Activated CD4-positive, alpha-beta T cell treated with anti-CD3 and anti-CD28 coated beads for 1 hour (primary cell): Measurements from ENCODE around the gene HCRTR1.

Source experiments
- DNase-seq: peaks from one replicate; pipeline ENCODE4 v3.0.0-alpha.2; 2020

HCRTR1 gene

GRCh38 chr1:31652891-31653499 lies 35.5 kb downstream of the HCRTR1 start:
- no peak for DNase-seq

GRCh38 chr1:31653717-31654473 lies 36.4 kb downstream of the HCRTR1 start:
- no peak for DNase-seq

DNA sequence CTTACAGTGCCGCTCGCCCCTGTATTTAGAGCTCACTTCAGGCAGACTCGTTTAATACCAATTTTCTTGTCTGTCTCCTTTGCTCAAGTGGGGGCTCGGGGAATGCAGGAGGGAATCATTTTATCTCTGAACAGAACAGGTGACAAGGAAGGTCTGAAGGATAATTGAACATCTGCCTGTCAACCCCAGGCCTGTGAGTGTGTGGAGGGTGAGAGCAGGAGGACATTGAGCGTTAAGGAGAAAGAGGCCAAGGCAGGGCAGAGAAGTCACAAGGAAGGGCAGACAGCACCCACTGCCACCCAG lies 36.9 kb downstream of the HCRTR1 start:
- DNase-seq: no peak

DNA sequence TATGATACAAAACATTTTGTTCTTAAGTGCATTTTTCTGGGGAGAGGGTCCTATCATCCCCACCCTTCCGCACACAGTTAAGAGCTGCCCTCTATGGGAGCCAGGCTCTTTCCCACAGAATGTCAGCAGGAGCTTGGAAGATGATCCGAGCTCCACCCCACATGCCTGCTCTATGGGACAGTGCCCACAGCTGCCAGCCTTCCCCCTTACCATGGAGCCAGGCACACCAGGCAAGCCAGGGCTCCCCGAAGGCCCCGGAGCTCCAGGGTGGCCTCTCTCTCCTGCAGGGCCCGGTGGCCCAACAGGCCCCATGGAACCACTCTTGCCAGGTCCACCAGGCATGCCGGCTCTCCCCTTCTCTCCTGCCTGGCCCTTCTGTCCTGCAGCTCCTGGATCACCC lies 37.6 kb downstream of the HCRTR1 start:
- DNase-seq: no peak

DNA sequence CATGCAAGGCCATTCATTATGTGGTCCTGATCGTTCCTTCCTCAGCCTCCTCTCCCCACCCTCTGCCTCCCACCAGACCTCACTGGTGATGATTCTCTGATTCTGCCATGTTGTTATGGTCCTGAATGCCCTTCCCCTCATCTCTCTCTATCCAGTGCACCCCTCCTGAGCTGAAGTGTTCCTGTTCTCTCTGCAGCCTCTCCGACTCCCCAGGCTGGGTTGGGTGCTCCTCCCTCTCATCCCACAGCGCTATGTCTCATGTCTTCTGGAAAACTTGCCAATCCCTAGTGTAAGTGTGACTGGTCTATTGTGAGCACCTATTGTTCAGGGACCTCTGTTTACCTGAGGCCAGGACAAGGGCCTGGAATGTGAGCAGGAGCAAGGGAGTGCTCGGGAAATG lies 38.3 kb downstream of the HCRTR1 start:
- no peak for DNase-seq

GRCh38 chr1:31657020-31657804 lies 39.7 kb downstream of the HCRTR1 start:
- DNase-seq: no peak

GRCh38 chr1:31657972-31658510 lies 40.6 kb downstream of the HCRTR1 start:
- no peak for DNase-seq

DNA sequence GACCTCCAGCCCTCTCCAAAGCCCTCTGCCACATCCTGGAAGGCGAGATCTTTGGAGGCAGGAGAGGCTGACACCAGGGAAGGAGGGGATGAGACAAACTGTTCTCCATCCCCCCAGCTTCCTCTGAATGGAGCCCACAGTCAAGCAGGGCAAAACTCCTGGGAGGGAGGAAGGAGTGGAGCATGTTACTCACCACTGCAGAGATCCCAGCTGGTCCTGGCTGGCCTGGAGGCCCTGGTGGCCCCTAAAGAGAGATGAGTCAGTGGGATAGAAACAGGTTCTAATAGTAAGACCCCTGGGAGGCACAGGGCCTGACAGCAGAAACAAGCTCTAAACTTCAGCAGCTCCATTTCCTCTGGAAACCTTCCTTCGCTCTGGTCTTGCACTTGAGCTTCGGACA lies 41.2 kb downstream of the HCRTR1 start:
- no peak for DNase-seq

DNA sequence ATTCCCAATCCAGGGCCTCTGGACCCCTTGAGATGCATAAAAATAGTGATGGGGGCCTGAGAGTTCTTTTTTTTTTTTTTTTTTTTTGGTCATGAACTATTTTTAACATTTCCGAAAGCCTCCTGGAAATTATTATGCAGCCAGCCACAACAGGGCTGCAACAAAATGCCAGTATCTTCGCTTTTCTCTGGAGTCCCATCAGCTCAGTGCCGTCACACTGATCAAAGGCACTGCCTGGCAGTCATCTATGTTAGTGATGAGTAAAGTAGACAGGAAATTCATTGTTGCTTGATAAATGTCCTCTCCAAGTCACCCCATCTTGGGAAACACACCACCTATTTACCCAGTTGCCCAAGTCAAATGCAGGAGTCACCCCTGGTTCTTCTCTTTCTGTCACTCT lies 42.4 kb downstream of the HCRTR1 start:
- DNase-seq: no peak

DNA sequence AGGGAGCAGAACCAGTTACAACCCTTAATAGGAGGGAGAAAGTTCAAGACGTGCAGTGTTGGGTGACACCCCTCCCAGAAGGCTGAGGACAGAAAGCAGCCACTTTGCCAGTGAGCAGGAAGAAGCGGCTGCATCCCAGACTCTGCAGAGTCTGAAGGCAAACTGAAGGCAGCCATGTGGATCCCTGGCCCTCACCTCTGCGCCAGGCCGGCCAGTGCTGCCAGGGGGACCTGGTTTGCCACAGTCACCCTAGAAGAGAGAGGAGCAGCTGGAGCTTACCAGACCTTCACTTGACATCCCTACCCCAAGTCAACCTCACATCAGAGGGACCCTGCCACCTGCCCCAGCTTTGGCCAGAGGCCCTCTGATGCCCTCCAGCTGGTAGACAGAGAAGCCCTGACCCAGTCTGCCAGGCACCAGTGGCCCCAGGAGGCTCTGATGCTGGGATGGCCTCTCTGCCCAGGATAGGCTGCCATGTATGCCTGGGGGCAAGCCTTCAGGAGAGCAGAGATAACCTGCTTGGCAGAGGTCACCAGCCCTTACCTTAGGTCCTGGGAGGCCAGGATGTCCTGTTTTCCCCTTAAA lies 43.5 kb downstream of the HCRTR1 start:
- DNase-seq: no peak

DNA sequence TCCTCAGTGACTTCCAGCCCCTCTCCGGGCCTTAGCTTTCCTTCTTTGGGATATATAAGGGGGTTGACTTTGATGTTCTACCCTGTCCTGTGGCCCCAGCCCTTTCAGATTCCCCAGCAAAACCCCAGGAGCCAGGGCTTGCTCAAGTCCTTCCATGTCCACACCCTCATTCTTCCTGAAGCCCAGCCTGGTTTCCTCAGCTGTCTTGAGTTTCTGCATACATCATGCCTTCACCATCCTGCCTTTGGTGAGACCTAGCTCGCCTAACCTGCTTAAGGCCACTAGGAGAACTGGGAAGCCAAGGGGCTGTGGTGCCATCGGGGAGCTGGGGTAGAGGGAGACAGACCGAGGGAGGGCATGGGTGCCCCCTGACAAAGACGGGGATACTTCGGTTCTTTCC lies 44.4 kb downstream of the HCRTR1 start:
- DNase-seq: no peak

GRCh38 chr1:31662463-31662862 lies 45.0 kb downstream of the HCRTR1 start:
- DNase-seq: no peak

DNA sequence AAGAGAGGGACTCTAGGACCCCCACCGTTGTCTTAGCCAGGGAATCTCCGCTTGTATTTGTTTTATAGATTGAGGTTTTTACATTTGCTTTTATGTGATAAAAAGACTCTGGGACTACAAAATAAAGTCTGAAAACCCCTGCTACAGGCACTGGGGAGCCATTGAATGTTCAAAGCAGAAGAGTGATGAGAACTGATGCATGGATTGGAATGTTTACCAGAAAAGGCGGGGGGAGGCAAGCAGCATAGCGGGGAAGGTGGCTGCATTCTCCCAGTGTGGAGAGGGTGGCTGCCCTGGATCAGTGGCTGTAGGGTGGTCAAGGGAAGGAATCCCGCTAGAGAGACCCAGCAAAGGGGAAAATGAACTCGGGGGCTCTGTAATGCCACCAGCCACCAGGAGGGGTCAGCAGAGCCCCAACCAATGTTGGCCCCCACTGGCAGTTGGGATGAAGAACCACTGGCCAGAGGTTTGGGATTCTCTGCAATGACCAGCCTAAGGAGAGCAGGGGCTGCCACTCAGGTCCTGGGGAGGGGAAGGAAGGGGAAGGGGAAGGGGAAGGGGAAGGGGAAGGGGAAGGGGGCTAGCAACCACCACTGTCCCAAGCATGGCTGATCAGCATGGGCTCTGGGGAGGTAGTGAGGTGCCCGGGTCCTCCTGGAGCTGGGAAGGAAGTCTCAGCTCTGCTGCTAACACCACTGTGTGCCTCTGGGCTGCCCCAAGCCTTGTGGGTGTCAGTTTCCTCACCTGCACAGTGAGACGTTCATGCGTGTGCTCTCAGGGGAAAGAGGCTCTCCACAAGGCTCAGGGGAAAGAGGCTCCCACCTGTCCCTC lies 46.3 kb downstream of the HCRTR1 start:
- peak; percentile 48 for DNase-seq

DNA sequence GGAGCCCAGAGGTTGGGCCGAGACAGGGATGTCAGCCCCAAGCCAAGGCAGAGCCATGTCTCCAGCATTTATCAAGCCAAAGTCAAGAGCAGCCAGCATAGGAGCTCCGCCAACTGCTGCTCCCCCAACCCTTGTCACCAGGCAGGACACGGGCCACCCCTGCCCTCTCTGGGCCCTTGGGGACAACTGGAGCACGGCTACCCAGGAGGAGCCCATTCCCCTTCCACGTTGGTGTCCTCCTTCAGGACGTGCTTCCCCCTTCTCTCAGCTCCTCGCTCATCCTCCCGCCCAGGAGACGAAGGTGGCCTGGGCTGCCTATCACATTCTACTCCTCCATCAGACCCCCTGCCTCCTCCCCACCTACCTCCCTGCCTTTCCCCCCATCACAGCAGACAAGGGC lies 47.0 kb downstream of the HCRTR1 start:
- DNase-seq: no peak

DNA sequence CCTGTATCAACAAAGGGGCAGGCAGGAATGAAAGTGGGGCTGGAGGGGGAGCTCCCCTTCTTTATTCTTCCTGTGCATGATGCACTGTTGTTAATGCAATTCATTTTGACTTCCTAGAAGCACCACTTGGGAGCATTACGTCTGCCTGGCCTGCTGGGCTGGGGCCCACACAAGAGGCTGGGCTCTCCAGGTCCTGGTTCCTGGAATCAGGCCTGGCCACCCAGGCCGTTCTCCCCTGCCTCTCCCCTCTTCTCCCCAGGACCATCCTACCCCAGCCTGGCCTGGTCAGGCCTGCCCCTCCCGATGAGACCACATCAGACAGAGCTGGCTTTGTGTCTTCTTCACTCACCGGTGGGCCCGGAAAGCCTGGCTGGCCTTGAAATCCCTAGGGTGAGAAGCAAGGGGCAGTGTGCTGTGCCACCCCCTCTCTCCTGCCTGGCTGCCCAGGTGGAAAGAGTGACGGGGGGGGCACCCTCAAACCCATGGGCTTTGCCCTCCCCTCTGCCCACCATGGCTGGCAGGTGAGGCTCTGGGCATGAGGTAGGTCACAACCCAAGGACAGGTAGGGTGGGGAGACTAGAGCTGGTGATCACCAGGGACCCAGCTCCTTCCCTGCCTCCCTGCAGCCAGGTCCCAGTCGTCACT lies 47.9 kb downstream of the HCRTR1 start:
- no peak for DNase-seq

GRCh38 chr1:31666263-31666963 lies 48.9 kb downstream of the HCRTR1 start:
- DNase-seq: no peak

GRCh38 chr1:31667065-31667785 lies 49.7 kb downstream of the HCRTR1 start:
- no peak for DNase-seq

- no peak for DNase-seq
Measured at GRCh38 chr1:31668303-31668883, 50.9 kb downstream of the HCRTR1 start.

GRCh38 chr1:31669433-31669785 lies 51.9 kb downstream of the HCRTR1 start:
- DNase-seq: no peak

DNA sequence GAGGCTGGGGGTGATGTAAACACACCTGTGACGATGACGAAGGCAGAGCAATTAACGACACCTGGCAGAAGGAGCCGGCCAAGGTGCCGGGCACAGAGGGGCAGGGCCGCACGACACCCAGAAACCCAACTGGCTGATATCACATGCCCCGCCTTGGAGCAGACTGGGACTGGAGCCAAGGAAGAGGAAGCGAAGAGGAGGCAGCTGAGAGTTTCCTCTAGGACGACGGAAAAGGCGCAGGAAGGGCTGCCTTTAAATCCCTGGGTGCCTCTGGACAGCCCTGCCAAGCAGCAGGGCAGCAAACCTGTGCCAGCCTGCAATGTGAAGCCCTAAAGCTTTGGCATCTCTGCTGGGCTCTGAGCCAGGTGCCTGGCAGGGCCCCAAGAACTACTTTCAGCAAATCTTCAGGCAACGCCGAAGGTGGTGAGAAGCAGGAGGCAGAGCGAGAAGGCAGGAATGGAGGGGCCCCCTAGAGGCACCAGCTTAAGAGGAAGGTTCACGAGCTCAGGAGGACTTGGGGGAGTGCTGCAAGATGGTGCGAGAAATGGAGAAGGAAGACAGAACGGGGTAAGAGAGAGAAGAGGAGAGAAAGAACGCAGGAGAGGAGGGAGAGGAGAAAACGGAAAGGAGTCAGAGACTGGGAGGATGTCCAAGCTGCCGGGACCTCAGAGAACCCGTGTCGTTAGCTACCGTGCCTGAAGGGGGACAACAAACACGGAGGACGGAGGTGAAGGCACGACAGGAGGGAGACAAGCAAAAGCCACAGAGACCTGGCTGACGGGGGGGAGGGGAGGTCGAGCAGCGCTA lies 52.5 kb downstream of the HCRTR1 start:
- no peak for DNase-seq
